NCI-H187 (cell line): ENCODE data around the gene FPGS.
"Not testable (repeated sequence)": the region's sequence is repeated elsewhere in the genome, so short reads cannot be mapped to it uniquely, and the experiment has no call there.

Experiments used
- DNase-seq, 2 experiments: peaks; one replicate each; lab custom pipeline; 2025; lab: John Stamatoyannopoulos, UW

Gene FPGS

DNA sequence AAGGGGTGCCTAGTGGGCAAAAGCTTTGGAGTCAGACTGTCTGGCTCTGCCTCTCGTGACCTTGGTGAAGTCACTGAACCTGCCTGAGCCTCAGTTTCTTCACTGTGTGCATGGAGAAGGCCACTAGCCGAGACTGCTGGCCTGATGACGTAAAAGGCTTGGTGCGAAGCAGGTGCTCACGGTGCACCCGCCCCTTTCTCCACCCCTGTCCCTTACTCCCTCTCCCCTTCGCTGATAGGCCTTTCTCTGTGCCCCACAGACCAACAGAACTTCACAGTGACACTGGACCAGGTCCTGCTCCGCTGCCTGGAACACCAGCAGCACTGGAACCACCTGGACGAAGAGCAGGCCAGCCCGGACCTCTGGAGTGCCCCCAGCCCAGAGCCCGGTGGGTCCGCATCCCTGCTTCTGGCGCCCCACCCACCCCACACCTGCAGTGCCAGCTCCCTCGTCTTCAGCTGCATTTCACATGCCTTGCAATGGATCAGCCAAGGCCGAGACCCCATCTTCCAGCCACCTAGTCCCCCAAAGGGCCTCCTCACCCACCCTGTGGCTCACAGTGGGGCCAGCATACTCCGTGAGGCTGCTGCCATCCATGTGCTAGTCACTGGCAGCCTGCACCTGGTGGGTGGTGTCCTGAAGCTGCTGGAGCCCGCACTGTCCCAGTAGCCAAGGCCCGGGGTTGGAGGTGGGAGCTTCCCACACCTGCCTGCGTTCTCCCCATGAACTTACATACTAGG lies 10.4 kb downstream of the FPGS start:
- DNase-seq, result no peak

DNA sequence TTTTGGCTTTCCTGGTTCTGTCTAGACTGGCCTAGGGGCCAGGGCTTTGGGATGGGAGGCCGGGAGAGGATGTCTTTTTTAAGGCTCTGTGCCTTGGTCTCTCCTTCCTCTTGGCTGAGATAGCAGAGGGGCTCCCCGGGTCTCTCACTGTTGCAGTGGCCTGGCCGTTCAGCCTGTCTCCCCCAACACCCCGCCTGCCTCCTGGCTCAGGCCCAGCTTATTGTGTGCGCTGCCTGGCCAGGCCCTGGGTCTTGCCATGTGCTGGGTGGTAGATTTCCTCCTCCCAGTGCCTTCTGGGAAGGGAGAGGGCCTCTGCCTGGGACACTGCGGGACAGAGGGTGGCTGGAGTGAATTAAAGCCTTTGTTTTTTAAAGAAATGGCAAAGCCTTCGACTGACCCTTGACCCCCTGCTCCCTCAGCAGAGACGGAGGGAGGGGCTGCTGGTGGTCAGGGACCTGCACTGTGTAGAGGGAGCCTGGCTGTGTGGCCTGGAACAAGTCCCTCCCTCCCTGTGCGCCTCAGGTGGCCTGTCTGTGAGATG lies 11.1 kb downstream of the FPGS start:
- DNase-seq, result no peak

DNA sequence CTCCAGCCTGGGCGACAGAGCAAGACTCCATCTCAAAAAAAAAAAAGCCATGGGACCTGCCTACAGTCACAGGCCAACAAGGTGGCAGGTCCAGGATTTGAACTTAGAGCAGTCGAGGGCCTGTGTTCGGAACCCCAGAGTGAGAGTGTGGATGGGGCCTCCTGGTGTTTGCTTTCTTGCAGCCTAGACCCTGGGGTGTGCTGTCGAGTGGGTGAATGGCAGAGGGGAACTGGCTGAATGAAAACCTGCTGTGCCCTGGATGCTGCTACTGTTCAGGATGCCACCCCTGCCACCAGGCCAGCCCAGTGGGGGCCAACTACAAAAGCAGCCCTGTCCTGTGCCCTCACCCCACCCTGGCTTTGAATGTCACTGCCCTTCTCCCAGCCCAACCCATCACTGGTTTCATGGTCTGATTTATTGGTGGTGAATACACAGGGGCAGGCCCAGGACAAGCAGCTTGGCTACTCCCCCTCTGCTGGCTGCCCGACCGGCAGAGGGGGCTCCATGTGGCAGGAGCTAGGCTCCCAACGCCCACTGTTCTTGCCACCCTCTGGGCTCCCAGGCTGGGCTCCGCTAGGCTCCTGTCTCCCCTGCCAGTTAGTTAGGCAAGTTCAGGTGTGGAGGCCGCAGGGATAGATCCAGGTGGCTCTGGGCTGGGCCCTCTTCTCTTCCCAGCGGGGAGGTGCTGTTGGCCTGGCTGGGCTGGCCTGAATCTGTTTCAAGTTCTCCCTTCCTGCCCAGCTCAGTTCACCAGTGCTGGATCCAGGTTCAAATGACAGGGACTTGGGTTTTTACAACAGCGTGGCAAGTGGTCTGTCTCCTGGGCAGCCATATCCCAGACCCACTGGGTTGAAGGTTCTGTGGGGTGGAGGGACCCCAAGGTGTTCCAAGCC lies 12.2 kb downstream of the FPGS start:
- no peak for DNase-seq

DNA sequence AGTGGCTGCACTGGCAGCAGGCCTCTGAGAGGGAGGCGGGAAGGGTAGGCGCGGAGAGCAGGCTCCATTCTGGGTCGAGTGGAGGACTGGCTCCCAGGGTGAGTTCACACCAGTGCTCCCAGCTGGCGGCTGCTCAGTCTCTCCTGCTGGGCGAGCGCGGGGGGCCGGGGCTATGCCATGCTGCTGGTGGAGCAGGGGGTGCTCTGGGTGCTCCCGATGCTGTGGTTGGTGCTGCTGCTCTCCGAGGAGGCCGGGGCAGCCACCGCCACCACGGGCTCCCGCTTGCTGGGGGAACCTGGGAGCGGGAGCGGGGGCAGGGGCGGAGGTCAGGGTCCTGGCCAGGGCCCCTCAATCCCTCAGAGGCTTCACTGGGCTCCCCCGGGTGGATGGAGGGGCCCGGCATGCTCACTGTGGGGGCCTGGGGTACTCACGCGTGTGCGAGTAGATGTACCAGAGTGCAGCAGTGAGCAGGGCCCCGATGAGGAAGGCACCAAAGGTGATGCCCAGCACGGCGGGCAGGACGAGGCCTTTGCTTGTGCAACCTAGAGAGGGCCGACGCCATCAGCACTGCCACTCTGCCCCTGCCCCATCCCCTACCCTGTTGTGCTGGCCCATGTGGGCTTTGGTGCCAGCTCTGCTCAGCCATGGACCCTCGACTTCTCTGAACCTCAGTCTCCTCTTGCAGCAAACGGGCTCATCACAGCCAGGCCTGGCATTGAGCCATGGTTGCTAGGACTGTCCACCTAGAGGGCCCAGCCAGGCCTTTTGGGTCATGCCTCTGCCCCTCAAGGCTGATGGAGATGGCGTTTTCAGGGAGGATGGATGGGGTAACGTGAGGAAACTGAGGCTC lies 13.1 kb downstream of the FPGS start:
- DNase-seq, result no peak

DNA sequence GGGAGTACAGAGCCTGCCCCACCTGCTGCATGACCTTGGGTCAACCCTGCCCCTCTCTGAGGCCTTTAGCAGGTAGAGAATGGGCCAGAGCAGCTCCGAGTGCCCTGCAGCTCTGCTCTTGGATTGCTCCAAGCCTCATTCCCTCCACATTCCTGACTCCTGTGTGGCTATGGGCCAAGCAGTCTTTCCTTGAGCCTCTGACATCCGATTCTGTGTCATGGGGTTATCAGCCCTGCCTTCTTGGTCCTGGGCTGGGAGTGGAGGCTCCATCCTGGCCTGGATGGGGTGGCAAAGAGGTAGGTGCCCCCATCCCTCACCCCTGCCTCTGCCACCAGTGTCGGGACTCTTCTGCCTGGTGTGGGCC lies 13.7 kb downstream of the FPGS start:
- no peak for DNase-seq

DNA sequence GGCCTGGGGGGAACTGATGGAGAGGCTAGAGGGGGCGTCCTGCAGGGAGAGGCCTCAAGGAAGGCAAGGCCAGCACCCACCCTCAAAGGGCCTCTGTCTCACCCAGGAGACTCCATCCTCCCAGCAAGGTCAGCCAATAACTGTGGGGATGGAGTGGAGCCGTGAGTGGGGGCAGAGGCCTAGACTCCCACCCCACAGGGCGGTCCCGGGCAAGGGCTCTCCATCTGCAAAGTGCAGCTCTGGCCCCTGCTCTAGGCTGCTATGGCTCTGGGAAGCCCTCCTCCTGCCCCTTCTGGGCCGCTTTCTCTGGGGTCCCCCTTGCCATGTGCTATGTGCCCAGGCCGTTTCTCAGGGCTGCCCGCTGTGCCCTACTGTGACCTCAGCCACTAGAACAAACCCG lies 14.0 kb downstream of the FPGS start:
- no peak for DNase-seq

DNA sequence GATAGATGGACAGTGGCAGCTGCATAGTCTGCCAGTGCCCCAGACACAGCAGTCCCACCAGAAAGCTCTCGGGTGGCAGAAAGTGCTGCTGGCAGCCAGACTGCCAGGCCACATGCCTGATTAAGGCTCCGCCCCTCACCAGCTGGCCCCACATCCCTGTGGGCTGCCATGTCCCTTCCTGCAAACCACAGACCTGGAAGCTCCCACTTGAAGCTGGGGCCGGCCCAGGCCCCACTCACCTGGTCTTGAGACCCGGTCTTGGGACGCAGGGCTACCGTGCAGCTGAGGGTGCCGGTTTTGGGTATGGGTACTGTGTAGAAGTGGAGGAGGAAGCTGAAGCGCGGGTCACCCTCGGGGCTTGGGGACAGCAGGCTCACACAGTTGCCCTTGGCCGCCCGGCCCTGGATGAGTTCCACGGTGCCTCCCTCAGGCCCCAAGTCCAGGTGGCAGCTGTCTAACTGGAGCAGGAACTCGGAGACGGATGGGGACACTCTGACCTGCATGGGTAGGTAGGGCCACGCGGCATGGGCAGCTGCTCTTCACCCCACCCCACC lies 15.3 kb downstream of the FPGS start:
- no peak for DNase-seq

DNA sequence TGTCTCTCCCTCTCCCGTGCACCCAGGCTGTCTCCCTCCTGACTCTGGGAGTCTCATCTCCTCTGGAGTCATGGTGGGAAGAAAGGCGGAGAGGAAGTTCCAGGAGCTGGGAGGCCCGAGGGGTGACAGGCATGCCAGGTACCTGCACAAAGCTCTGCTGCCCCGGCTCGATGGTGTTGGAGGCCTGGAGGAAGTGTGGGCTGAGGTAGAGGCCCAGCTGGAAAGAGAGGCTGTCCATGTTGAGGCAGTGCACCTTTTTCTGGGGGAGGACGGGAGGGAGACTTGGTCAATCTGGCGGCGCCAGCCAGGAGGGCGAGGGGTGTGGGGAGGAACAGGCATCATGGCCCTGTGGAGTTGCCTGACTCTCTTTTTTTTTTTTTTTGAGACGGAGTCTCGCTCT lies 15.9 kb downstream of the FPGS start:
- no peak for DNase-seq

DNA sequence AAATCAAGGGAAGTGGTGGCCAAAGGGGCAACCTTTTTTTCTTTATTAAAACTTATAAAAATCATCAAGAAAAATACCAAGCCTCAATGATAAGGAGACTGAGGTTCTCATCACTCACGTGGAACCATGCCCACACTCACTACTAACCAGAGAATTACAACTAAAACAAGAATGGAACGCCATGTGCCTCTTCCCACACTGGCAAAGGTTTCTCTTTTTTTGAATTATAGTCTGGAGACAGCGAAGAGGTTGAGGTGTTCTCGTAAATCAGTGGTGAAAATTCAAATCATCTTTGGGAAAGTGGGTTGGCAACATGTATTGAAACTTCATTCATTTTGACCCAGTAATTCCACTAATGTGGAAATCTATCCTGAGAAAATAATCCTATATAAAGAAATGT lies 19.4 kb downstream of the FPGS start:
- DNase-seq, result no peak

DNA sequence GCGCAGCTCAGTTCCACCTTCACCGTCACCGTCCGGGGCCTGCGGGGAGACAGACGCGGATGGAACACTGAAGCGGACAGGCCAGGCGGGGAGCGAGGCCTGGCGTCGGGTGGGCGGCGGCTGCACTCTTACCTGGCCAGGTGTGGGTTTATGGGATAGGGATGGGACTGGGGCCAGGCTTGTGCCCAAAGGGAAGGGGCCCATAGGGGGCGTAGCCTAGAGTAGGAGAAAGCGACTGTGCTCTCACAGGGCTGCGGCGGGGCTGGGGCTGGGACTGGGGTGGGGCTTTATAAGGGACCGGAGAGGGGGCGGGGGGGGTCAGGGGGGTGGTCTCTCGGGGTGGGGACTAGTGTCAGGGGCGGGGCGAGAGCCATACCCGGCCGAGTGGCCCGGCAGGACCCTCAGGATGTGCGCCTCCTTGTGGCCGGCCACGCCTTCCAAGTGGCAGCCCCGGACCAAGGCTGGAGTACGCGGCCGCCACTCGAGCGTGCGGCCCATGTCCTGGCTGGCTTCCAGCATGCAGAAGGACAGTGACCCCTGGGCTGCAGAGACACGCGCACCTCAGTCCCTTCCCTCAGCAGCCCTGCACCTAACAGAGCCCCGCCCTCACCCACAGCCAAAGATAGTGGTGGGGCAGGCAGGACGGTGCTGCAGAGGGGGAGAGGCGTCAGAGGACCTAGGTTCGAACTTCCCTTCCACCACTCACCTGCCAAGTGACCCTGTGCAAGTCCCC lies 22.8 kb downstream of the FPGS start:
- no peak for DNase-seq

DNA sequence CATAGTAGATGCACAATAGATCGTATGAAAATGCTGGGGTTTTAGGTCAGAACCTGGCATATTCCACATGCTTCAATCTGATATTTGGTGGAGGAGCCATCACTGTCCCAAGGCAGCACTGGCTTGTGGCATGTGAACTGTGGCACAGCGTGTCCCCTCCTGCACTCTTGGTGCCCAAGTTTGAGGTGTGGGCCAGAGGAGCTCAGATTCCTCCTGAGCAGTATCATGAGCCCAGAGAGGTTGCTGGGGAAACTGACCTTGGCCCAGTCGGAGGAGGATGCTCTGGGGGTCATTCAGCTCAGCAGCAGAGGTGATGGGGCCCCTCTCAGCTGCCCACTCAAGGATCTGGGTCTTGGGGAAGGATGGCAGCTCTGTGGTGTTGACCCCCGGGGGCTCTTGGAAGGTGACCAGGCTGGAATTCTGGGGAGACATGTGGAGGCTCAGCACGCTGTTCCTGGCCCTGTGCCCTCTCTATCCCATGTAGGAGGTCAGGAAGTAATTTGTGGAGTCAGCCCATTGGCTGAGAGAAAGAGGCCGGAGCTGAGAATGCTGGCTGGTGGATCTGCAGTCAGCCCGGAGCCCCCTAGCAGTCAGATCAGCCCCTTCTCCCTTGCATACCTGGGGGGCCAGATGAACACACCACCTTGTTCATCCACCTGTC lies 23.7 kb downstream of the FPGS start:
- no peak for DNase-seq

DNA sequence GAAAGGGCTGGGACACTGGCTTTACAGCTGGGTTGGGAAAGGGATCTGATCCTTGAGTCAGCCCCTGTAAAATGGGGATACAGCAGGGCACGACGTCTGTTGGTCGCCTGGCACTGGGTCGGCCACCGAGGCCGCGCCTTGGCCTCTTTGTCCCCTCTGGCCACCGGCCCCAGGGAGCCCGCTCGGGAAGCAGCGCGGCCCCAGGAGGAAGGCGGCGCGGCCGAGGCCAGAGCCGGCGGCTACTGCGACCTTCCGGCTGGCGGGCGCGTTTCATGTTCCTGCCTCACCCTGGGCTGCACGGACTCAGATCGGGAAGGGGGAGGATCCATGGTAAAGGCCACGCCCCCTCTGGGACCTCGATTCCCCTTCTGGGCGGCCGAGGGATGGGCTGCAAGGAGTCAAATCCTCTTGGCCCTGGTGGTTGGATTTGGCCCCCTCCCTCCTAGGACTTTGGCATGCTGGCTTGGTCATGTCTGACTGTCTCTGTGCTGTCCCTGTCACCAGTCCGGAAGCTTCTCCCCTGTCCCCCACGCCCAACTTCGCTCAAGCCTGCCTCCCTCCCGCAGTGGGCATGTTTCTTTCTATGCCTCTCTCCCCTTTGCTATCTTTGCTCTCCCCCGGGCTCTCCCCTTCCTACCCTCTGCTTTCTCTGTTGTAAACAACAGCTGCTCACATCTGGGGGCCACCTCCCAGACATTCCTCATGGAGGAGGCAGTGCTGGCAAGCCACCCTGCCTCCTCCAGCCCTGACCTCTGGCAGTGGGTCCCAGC lies 25.8 kb downstream of the FPGS start:
- DNase-seq, result no peak

DNA sequence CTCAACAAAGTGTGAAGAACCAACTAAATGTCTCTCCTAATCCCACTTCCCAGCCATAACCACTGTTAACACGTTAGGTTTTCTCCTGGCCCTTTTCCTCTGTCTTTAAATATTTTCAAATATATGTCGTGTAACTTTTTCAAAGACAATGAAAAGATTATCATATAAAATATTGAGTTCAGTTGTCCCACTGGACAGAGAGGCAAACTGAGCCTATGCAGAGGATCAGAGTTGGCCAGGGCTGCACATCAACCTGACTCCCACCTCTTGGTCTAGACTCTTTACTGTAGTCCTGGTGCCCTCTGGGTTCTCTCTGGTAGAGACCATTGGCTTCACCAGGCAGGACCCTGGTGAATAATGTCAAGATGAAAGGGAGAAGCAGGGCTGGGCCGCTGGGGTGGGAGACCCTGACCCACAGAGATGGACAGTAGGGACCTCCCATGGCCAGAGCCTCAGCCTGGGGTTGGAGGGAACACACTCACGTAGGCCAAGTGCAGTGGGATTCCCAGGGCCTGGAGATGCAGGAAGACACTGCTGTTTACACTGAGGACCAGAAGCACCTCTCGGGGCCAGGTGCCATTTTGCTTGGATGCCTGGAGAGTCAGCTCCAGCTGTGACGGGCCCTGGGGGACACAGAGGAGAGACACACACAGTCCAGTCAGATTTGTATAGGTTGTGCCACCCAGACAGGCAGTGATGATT lies 26.7 kb downstream of the FPGS start:
- DNase-seq, result no peak

DNA sequence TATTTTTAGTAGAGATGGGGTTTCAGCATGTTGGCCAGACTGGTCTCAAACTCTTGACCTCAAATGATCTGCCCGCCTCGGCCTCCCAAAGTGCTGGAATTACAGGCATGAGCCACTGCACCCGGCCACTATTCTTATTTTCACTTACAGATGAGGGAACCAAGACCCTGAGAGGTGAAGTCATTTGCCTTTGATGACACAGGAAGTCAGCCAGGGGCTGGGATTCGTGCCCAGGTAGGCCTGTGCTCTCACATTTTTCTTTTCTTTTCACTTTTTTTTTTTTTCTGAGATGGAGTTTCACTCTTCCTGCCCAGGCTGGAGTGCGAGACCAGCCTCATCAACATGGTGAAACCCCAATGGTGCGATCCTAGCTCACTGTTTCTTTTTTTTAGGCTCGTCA lies 29.6 kb downstream of the FPGS start:
- no peak for DNase-seq

DNA sequence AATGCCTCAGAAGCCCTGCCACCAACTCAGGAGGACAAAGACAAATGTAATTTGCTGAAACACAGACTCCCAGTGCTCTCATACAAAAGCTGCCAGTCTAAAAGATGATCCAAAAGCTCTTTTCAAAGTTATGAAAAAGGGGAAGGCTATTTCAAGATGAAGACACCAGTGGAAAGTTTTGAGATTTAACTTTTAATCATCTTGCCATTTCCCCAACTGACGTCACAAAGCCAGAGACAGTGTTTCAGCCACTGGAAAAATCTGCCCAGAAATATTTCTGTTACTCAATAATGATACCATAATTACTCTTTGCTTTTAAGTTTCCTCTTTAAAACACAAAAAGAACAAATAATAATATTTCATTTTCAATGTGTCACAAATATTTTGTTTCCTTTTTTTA lies 30.9 kb downstream of the FPGS start:
- DNase-seq, result no peak

DNA sequence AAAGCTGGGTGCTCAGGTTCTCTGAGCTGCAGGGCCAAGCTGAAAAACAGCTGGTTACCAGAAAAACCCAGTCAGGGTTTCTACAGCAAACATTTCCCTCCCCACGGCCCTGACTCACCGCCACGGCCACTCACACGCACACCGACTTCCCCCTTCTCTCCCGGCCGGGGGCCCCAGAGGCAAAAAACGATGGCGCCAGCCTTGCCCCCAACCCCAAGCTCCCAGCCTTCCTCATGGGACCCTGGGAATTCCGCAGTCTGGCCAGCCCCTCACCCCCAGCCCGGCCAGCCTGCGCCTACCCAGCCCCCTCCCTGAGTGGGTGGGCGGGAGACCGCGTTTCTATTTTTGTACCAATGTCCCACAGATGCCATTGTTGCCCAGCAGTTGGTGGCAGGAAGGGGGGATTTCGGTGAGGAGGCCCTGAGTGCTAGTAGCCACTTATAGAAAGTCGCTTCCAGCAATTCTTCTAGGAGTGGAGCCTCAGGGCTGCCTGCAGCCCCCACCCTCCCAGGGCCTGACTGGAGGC lies 33.4 kb downstream of the FPGS start:
- no peak for DNase-seq

DNA sequence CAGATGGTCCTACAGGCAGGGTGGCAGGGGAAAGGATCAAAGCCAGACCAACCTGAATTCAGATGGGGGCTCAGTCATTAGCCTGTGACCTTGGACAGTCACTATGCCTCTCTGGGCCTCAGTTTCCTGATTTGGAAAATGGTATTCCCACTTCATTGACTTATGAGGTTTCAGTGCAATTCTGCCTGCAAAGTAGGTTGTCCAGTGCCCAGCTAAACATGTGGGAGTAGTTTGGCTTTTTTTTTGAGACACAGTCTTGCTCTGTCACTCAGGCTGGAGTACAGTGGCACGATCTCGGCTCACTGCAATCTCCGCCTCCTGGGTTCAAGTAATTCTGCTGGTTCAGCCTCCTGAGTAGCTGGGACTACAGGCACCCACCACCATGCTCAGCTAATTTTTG lies 33.9 kb downstream of the FPGS start:
- not testable (repeated sequence) for DNase-seq

DNA sequence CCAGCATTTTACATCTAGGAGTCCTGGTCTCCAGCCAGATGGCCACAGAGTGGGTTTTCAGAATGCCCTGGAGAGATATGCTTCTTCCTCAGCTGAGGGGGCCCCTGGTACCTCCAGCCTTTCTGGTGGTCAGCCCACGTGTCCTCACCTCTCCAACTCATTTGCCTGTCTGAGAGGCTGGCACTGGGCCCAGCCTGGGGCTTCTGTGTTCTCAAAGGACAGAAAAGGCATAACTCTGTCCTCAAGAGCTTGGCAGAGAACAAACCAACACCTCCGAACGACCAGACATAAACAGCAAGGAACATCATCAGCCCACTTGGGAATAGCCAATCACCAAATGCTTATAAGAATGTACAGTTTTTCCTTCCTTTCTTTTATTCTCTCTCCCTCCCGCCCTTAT lies 34.7 kb downstream of the FPGS start:
- no peak for DNase-seq
